Measurements from ENCODE around the gene RANBP10.
"Not testable (repeated sequence)": the region's sequence is repeated elsewhere in the genome, so short reads cannot be mapped to it uniquely, and the experiment has no call there.

The RANBP10 gene

DNA sequence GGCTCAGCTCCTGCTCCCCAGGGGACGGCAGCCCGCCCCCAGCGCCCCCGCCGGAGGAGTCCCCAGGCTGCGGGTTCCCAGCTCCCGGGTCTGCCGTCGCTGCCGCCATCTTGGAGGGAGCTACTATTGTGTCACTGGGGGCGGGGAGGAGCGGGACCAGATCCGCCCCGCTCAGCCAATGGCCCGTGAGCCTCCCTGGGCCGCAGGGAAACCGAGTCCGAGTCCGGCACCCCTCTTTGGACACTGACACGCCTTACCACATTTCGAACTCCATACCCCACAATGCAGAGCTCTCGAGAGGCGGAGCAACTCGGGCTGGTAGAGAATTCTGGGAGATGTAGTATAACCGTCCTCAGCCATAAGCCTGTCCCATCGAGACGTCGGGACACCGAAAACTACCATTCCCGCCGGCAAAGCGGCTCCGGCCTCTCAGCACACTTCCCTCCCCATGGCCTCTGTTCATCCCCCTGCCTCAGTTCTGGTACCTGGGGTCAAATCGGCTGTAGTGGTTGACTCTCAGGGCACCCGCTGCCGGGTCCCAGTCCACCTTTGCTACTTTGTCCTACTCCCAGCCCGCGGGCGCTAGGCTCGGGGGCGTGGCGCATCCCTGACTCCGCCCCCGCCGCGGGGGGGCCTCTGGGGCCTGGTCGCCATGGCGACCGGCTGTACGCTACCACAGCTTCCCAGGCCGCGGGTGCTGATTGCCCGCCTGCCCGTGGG is at the start of gene RANBP10, which contains the start of gene TSNAXIP1:
RANBP10 (minus strand) TSS at position 133 of the 720 bp plus-strand sequence; CDS start at position 109, 24 bp downstream.
TSNAXIP1 (plus strand) TSS at position 462 of the 720 bp plus-strand sequence. CDS start 261 bp downstream, outside the sequence.
- DNase-seq (ENCODE audit: extremely low read depth in 1 of 2, low read depth in 1 of 2), result peak; percentile 91 to 92

DNA sequence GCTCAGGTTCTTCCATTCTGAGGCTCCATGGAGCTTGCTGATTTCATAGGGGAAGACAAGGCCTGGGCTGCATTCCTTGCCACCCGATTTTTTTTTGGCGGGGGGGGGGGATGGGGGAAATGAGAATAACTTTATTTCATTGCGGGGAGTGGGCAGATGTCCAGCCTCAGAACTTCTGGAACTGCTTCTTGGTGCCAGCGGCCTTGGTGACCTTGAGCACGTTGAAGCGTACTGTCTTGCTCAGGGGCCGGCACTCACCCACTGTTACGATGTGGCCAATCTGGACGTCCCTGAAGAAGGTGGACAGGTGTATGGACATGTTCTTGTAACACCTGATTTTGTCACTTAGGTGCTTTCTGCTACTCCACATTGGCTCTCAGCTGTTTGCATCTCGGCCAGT is 49.4 kb upstream of the RANBP10 start:
- no peak for DNase-seq (ENCODE audit: extremely low read depth in 1 of 2, low read depth in 1 of 2)

DNA sequence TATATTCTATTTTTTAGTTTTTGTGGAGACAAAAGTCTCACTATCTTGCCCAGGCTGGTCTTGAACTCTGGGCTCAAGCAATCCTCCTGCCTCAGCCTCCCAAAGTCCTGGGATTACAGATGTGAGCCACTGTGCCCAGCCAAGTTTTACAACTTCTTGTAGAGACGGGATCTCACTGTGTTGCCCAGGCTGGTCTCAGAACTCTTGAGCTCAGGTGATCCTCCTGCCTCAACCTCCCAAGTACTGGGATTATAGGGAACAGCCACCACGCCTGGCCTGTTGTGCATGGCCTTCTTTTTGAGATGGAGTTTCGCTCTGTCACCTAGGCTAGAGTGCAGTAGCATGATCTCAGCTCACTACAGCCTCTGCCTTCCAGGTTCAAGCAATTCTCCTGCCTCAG is 47.3 kb upstream of the RANBP10 start:
- no peak for DNase-seq (ENCODE audit: extremely low read depth in 1 of 2, low read depth in 1 of 2)

DNA sequence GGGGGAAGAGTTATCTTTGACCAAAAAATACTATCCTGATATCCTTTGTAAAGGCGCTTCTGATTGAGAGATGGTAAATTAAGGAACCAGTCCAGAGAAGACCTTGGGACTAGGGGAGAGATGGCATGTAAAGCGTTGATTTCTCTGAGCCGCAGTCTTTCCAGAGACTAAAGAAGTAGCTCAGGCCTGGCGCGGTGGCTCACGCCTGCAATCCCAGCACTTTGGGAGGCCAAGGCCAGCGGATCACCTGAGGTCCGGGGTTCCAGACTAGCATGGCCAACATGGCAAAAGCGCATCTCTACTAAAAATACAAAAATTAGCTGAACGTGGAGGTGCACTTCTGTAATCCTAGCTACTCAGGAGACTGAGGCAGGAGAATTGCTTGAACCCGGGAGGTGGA is 41.8 kb upstream of the RANBP10 start:
- DNase-seq (ENCODE audit: extremely low read depth in 1 of 2, low read depth in 1 of 2), result no peak

DNA sequence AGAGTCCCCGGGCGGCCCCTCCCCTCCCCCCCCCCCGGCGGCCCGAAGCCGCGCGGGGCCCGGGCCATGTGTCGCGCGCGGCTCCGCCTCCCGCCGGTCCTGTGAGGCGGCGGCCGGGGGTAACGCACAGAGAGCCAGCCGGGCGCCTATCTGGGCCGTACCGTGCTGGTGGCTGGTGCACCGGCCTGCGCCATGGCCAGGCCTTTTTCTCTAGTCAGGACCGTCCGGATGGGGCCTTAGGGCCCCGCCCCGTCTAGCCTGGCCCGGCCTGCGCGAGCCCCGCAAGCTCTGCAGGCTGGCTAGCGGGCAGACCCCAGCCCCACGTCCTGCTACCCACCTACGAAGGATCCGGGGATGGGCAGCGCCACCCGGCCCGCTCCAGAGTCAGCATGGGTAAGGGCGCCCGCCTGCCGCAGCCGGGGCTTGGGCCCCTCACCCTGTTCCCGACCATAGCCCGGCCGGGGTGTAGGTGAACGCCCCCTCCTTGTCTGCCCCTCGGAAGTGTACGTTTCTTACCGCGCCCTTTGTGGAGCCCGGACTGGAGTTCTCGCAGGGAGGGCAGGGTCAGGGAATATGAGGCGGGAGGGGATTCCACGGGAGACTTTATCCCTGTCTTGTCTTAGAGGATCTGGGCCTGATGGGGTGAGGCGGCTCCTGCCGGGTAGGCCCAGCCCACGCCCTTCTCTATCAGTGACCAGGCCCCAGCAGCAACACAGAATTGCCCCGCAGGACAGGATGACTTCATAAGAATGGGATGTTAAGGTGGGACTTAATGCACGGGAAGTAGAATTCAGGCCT is 40.9 kb upstream of the RANBP10 start, which contains the start of gene CENPT:
CENPT (minus strand) TSS at position 630 of the 798 bp plus-strand sequence. CDS start 13,834 bp downstream, outside the sequence.
- no peak for DNase-seq (ENCODE audit: extremely low read depth in 1 of 2, low read depth in 1 of 2)

DNA sequence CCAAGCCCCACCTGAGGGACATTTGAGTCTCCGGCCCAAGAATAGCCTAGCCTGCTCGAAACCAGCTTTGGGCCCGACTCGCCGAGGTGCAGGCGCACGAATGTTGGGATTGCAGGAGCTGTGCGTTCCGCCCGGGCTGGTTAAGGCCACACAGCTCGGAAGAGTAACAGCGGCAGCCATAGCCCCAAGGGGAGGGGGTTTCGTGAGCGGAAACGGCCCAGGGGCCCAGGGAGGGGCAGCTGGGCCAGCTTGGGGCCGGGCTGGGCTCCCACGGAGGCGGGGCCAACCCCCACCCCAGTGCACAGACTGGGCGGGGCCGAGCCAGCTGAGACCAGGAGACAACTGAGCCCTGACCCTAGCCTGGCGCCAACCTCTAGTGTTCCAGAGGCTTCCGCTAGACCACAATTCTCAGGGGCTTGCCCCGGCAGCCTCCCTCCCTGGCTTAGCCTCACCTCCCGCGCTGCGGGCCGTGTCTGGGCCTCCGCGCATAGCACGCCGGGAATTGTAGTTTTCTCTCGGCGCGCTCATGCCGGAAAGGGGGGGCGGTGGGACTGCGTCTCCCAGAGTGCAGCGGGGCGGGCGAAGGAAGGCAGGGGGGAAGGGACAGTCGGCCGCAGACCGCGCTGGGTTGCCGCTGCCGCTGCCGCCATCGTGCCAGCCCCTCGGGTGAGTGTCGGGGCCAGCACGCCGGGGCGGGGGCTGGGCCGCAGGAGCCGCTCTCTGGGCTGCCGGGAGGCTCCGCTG is 40.1 kb upstream of the RANBP10 start, which contains the start of gene NUTF2:
NUTF2 (plus strand) TSS at position 614 of the 744 bp plus-strand sequence. CDS start 18,198 bp downstream, outside the sequence.
- DNase-seq (ENCODE audit: extremely low read depth in 1 of 2, low read depth in 1 of 2), result peak; percentile 83 to 90

DNA sequence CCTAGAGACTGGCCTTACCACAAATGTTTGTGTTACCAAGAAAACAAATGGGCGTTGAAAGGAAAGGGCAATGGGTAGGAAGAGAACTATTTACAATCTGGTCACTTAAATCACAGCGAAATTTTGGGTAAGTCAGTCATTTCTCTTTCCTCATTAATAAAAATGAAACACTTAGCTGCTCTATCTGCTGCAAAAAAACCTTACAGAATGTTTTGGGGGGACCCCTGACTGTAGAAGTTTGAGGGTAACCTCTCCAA is 39.6 kb upstream of the RANBP10 start:
- no peak for DNase-seq (ENCODE audit: extremely low read depth in 1 of 2, low read depth in 1 of 2)

DNA sequence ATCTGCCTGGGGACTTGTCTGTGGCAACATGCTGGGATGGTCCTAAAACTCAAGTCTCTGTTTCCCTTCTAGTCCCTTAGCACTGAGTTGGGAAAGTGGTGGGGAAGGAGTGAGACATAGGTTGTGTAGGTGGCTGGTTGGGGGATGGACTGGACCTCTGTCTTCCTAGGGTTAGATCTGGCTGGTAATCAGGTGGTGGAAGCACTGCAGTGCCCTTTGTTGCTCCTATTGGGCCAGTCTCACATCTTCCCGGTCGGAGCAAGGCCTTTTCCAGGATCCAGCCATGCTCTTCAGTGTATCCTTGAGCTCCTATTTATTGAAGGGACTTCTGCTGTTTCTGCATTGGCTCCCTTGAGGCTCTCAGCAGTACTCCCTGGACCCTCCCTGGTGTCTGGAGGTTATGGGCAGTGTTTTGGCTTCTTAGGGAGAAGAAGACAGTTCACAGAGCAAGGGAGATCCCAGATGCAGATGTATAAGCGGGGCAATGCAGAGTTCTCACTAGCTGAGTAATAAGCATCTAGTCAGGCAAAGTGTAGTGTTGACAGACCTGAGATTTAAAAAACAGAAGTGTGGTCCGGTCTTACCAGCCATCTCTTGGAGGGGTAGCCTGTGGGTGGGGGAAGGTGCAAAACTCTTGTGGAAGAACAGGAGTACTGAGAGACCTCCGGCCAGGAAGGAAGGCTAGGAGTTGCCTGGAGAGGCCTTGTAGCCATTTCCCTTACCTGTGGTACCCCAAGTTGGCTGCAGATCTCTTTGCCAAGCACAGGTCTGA is 39.1 kb upstream of the RANBP10 start:
- no peak for DNase-seq (ENCODE audit: extremely low read depth in 1 of 2, low read depth in 1 of 2)

DNA sequence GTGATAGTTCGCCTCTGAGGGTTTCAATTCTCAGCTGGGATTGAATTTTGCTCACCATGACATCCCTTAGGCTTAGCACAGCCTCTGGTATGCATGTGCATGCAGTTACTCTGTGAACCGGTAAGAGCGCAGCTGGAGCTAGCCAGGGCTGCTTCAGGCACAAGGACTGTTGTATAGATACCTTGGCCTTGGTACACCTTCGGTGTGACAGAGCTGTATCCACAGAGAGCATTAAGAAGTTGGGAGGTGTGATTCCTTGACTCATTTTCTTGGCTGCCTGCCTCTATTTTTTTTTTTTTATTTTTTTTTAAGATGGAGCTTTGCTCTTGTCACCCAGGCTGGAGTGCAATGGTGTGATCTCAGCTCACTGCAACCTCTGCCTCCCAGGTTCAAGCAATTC is 38.1 kb upstream of the RANBP10 start:
- DNase-seq (ENCODE audit: extremely low read depth in 1 of 2, low read depth in 1 of 2), result no peak

DNA sequence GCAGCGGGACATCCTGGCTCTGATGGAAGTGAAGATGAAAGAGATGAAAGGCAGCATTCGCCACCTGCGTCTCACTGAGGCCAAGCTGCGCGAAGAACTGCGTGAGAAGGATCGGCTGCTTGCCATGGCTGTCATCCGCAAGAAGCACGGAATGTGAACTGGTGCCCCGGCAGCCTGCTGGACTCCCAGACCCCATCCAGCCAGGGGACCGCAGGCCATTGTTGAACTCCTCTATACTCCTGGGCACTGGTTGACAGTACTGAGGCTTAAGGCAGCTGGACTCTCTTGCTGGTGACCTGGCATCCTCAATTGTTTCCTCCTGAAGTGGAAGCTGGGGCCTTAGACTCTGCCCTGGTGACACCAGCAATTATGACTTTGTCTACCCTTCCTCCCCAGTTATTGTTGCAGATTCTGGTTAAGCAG is 37.0 kb upstream of the RANBP10 start:
- no peak for DNase-seq (ENCODE audit: extremely low read depth in 1 of 2, low read depth in 1 of 2)

DNA sequence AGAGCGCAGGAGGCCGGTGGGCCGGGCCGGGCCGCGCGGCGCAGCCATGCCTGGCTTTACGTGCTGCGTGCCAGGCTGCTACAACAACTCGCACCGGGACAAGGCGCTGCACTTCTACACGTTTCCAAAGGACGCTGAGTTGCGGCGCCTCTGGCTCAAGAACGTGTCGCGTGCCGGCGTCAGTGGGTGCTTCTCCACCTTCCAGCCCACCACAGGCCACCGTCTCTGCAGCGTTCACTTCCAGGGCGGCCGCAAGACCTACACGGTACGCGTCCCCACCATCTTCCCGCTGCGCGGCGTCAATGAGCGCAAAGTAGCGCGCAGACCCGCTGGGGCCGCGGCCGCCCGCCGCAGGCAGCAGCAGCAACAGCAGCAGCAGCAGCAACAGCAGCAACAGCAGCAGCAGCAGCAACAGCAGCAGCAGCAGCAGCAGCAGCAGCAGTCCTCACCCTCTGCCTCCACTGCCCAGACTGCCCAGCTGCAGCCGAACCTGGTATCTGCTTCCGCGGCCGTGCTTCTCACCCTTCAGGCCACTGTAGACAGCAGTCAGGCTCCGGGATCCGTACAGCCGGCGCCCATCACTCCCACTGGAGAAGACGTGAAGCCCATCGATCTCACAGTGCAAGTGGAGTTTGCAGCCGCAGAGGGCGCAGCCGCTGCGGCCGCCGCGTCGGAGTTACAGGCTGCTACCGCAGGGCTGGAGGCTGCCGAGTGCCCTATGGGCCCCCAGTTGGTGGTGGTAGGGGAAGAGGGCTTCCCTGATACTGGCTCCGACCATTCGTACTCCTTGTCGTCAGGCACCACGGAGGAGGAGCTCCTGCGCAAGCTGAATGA is 36.4 kb upstream of the RANBP10 start:
- peak in 1 of 2 donors; percentile 28 for DNase-seq (ENCODE audit: extremely low read depth in 1 of 2, low read depth in 1 of 2)

DNA sequence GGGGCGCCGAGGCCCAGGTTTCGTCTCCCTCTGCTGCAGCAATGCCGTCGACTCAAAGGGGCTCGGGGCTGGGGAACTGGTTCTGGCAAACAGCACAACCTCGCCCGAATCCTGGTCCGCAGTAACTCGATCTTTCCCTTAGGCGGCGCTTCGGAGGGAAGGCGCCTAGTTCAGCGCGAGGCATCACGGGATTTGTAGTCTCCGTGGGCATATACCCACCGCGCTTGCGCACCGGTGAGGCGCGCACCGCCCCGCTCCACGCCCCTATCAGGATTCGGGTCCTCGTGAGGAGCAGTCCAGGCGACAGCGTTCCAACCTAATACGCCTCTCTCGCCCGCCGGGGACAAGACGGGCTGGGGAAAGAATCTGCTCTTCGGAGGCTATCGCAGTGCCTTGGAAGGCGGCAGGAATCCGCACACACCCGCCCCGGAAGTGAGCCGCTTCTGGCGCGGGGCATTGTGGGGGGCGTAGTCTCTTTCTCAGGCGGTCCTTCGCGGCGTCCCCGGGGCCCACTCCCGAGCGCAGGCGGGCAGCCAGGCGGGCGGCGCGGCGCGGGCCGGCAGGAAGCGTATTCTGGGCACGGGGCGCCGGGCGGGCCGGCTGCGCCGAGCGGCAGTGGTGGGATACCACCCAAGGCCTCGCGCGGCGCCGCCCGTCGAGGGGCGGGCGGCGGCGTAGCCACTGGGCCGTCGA is 35.6 kb upstream of the RANBP10 start, which contains the start of gene THAP11:
THAP11 (plus strand) TSS at position 505 of the 693 bp plus-strand sequence. CDS start 235 bp downstream, outside the sequence.
- peak; percentile 86 to 88 for DNase-seq (ENCODE audit: extremely low read depth in 1 of 2, low read depth in 1 of 2)

DNA sequence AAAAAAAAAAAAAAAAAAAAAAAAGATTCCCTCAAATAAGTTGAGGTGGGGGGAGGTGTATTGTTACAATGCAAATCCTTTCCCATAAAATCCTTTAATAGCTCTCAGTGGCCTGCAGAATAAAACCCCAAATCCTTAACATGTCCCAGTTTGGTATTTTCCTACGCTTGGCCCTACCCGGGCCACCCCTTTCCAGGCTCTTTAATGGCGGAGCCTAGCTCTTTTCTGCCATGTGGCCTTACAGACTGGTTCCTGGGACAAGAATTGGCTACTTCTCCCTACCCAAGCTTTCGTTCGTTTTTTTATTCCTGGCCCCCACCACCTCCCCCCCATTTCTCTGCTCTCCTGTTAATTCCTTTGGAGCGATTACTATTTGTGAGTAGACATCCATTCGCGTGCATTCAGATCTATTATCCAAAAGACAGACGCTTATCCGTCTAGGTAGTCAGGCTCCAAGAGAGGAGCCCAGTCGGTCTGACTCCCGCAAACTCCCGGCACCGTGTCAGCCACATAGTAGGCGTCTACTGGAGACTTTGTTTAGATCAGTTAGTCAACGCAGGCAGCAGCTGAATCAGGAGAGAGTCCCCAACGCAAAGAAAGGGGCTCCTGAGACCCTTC is 34.9 kb upstream of the RANBP10 start:
- DNase-seq (ENCODE audit: extremely low read depth in 1 of 2, low read depth in 1 of 2), result no peak

DNA sequence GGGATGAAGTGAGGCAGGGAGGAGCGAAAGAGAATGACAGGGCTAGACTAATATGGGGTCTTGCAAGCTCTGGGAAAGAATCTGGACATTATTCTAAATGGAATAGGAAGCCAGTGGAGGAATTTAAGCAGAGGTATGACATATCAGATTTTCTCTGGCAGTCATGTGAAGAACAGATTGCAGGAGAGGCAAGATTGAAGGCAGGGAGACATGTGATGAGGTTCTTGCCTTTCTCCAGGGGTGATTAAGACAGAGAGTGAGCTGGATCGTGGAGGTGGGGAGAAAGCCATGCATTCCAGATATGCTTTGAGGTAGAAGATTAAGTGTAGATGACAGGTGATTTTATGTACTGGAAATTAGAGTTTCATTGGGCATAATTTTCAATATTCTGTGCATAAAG is 31.5 kb upstream of the RANBP10 start:
- DNase-seq (ENCODE audit: extremely low read depth in 1 of 2, low read depth in 1 of 2), result no peak

DNA sequence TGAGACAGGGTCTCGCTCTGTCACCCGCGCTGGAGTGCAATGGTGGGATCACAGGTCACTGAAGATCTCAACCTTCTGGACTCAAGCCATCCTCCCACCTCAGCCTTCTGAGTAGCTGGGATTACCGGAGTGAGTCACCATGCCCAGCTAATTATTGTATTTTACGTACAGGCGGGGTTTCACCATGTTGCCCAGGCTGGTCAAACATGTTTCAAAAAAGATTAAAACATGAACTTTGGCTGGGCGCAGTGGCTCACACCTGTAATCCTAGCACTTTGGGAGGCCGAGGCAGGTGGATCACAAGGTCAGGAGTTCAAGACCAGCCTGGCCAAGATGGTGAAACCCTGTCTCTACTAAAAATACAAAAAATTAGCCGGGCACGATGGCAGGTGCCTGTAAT is 30.8 kb upstream of the RANBP10 start:
- not testable (repeated sequence) for DNase-seq (ENCODE audit: extremely low read depth in 1 of 2, low read depth in 1 of 2)

DNA sequence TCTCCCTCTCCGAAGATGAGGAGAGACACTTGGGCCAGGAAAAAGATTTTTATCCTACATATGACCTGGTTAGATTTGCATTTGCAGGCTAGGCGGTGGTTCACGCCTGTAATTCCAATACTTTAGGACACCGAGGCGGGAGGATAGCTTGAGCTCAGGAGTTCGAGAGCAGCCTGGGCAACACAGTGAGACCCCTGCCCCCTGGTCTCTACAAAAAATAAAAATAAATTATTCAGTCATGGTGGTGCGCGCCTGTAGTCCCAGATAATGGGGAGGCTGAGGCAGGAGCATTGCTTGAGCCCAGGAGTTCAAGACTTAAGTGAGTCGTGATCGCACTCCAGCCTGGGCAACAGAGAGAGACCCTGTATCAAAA is 27.9 kb upstream of the RANBP10 start:
- DNase-seq (ENCODE audit: extremely low read depth in 1 of 2, low read depth in 1 of 2), result no peak

DNA sequence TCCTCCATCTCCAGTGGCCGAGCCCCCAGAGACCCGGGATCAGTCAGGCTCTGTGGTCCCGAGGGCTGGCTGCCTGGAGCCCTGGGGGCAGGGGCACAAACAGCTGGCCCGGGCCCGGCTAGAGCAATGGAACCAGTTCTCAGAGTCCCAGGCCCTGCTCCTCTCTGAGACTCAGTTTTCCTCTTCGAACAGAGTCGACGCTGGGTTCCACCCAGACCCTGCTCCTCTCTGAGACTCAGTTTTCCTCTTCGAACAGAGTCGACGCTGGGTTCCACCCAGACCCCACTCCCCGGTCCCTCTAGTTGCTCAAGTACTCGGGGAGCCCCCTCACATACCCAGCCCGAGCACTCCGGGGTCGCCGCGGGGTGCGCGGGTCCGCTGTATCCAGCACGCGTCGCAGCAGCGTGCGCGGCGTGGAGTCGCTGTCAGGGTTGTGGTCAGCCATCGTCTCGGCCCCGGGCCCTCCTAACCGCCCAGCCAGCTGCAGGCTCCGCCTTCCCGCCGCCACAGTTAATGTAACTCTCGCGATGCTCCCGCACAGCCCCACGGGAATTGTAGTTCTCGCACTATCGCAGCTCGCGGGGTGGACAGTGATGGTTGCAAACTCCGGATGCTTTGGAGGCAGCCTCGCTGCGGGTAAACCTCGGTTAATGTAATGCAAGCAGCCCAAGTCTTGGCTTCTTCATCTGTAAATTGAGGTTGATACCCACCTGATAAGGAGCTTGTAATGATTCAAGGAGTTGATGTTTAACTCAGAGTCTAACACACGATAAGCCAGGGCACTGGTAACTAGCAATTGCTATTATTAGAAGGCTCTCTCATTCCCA is 27.3 kb upstream of the RANBP10 start:
- peak; percentile 75 to 87 for DNase-seq (ENCODE audit: extremely low read depth in 1 of 2, low read depth in 1 of 2)

DNA sequence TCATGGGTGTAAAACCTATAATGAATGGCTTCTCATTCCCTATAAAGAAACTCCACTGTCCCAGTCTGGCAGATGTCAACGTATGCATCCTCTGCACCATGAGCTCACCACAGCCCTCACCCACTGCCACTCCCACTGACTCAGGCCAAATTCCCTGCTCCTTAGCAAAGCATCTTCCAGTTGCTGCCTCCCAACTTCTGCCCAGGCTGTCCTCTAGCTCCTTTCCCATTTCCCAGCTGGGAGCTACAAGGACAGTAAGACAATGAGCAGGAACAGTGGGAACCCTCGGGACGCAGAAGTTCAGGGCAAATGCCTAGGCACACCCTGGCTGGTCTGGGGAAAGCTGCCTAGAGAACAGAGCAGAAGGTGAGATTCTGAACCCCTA is 26.7 kb upstream of the RANBP10 start:
- no peak for DNase-seq (ENCODE audit: extremely low read depth in 1 of 2, low read depth in 1 of 2)

All from activated CD8-positive, alpha-beta memory T cell treated with anti-CD3 and anti-CD28 coated beads for 1 hour (primary cell).